ENCODE data around the gene ZSCAN26. TPM values are rescaled to one million over a fixed set of nuclear protein-coding genes. Genes with fewer than 3 reads are reported as not detected.
A peak's percentile ranks its signal among the peaks of the same experiment; 100 is the strongest.
"Not testable (repeated sequence)": the region's sequence is repeated elsewhere in the genome, so short reads cannot be mapped to it uniquely, and the experiment has no call there.

ZSCAN26 gene
- total RNA-seq, 6 experiments from 2014 or later = 2.7 to 8.1 (median 5.3) TPM

GRCh38 chr6:28311139-28311823 lies 44.3 kb downstream of the ZSCAN26 start:
- intact Hi-C loops (cut with DNase I) = no loop called here
- WGBS (ENCODE audit: insufficient coverage, low coverage, low lambda C conversion rate, missing lambda C conversion rate) = 93% methylated on average over 2 of the region's 9 CpGs
- H3K4me3 ChIP-seq = no peak overlapping the region

GRCh38 chr6:28312939-28313338 lies 46.0 kb downstream of the ZSCAN26 start:
- DNase-seq (no peak), ATAC-seq (no peak)
- no peaks in the 10 kb centered on the region for H3K9me3 ChIP-seq

More at GRCh38 chr6:28311139-28311823, 44.3 kb downstream of the ZSCAN26 start:
- H3K36me3 ChIP-seq = no peaks in the 10 kb centered on the region
- ATAC-seq (no peak), DNase-seq (no peak)
- no peak overlapping the region for H3K27ac ChIP-seq
- H3K9me3 ChIP-seq = no peaks in the 10 kb centered on the region
- TF ChIP-seq CTCF (IDR thresholded peaks at IDR 0.05) = no peak
- no peak for TF ChIP-seq POLR2A (IDR thresholded peaks at IDR 0.05)
- peaks cover 0 to 4% (median 0%) of the 10 kb centered on the region in 4 donors for H3K4me1 ChIP-seq
- H3K27me3 ChIP-seq = no peaks in the 10 kb centered on the region

GRCh38 chr6:28315628-28316027 lies 48.7 kb downstream of the ZSCAN26 start:
- no peak for ATAC-seq
- Histone ChIP-seq H3K27me3 (no peaks in the 10 kb centered on the region), H3K4me1 (peaks cover 0 to 3% (median 0%) of the 10 kb centered on the region in 4 donors), H3K27ac (no peak overlapping the region), H3K36me3 (no peaks in the 10 kb centered on the region), H3K9me3 (no peaks in the 10 kb centered on the region), H3K4me3 (no peak overlapping the region)
- TF ChIP-seq CTCF (IDR thresholded peaks at IDR 0.05) (no peak), POLR2A (IDR thresholded peaks at IDR 0.05) (no peak)
- intact Hi-C loops (cut with DNase I) = no loop called here
- WGBS (ENCODE audit: insufficient coverage, low coverage, low lambda C conversion rate, missing lambda C conversion rate) = 61% methylated on average over 3 of the region's 3 CpGs
- DNase-seq = no peak

More at GRCh38 chr6:28312939-28313338, 46.0 kb downstream of the ZSCAN26 start:
- H3K27ac ChIP-seq = no peak overlapping the region
- H3K27me3 ChIP-seq = no peaks in the 10 kb centered on the region
- intact Hi-C loops (cut with DNase I) = no loop called here
- peaks cover 0 to 4% (median 0%) of the 10 kb centered on the region in 4 donors for H3K4me1 ChIP-seq
- TF ChIP-seq CTCF (IDR thresholded peaks at IDR 0.05) = no peak
- TF ChIP-seq POLR2A (IDR thresholded peaks at IDR 0.05) = no peak
- 94% methylated on average over 10 of the region's 23 CpGs for WGBS (ENCODE audit: insufficient coverage, low coverage, low lambda C conversion rate, missing lambda C conversion rate)
- H3K4me3 ChIP-seq = no peak overlapping the region
- no peaks in the 10 kb centered on the region for H3K36me3 ChIP-seq

- H3K9me3 ChIP-seq; intact Hi-C loops (cut with DNase I); H3K36me3 ChIP-seq; H3K4me1 ChIP-seq; H3K4me3 ChIP-seq; H3K27me3 ChIP-seq; ATAC-seq; DNase-seq; H3K27ac ChIP-seq: not testable (repeated sequence)
- 96% methylated on average over 4 of the region's 8 CpGs for WGBS (ENCODE audit: insufficient coverage, low coverage, low lambda C conversion rate, missing lambda C conversion rate)
Measured at GRCh38 chr6:28317866-28318265, 50.9 kb downstream of the ZSCAN26 start.

- Histone ChIP-seq H3K4me1 (peaks cover 0 to 19% (median 0%) of the 10 kb centered on the region in 4 donors), H3K9me3 (peaks cover 0 to 10% (median 2%) of the 10 kb centered on the region in 4 donors), H3K36me3 (peaks cover 0 to 16% (median 1%) of the 10 kb centered on the region in 4 donors), H3K27me3 (no peaks in the 10 kb centered on the region), H3K27ac (peak overlapping the region in 1 of 3 donors; percentile 49), H3K4me3 (no peak overlapping the region)
- WGBS (ENCODE audit: insufficient coverage, low coverage, low lambda C conversion rate, missing lambda C conversion rate) = 18% methylated on average over 3 of the region's 3 CpGs
- no peak for TF ChIP-seq POLR2A (IDR thresholded peaks at IDR 0.05)
- intact Hi-C loops (cut with DNase I) = no loop called here
- ATAC-seq (peak; percentile 58 to 84 (median 80)), DNase-seq (no peak)
Measured at GRCh38 chr6:28322661-28323060, 55.7 kb downstream of the ZSCAN26 start.

Measured in right lobe of liver (tissue), 6 donors.